Keratinocyte (primary cell): ENCODE measurements around the gene RAB29.

Experiments
- EZH2 ChIP-seq: IDR thresholded peaks from one replicate; pipeline ENCODE4 v1.6.1; 2012; ENCODE audit warnings: inconsistent platforms, mild to moderate bottlenecking, low read length, moderate library complexity
- TF ChIP-seq, protein P1 (sequence below), 3 experiments: IDR thresholded peaks in 1 of 3; conservative IDR thresholded peaks in 1 of 3; optimal IDR thresholded peaks in 1 of 3; 2 replicates in 2 of 3; 3 replicates in 1 of 3; pipeline versions ENCODE3 to v1.5.1; 2011; ENCODE audit warnings: low read length in 3 of 3, mild to moderate bottlenecking in 3 of 3, moderate library complexity in 2 of 3, control low read depth in 1 of 3, inconsistent platforms in 1 of 3; ENCODE audit not compliant: insufficient read depth in 2 of 3; ENCODE audit errors: extremely low read depth in 1 of 3

DNA sequence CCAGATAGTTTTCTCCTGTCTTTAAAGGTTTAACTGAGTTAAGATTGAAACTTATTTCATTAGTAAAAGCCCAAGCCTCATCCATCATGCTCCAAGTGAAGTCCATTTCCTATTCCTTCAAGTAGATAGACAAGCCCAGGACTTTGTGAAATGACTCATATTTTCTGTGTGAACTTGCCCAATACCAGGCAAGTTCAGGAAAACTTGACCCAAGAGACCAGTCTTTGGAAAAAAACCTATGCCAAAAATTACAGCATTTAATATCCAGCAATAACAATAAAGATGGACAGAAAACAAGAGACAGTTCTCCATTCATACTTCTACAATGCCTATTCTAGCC is 405 bp upstream of the RAB29 start:
- TF ChIP-seq, protein P1, sequence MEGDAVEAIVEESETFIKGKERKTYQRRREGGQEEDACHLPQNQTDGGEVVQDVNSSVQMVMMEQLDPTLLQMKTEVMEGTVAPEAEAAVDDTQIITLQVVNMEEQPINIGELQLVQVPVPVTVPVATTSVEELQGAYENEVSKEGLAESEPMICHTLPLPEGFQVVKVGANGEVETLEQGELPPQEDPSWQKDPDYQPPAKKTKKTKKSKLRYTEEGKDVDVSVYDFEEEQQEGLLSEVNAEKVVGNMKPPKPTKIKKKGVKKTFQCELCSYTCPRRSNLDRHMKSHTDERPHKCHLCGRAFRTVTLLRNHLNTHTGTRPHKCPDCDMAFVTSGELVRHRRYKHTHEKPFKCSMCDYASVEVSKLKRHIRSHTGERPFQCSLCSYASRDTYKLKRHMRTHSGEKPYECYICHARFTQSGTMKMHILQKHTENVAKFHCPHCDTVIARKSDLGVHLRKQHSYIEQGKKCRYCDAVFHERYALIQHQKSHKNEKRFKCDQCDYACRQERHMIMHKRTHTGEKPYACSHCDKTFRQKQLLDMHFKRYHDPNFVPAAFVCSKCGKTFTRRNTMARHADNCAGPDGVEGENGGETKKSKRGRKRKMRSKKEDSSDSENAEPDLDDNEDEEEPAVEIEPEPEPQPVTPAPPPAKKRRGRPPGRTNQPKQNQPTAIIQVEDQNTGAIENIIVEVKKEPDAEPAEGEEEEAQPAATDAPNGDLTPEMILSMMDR (optimal IDR thresholded peaks at IDR 0.05 in 1 of 3, IDR thresholded peaks at IDR 0.05 in 1 of 3, conservative IDR thresholded peaks at IDR 0.05 in 1 of 3; ENCODE audit: extremely low read depth in 1 of 3, insufficient read depth in 2 of 3, low read length in 3 of 3) = no peak
- no peak for TF ChIP-seq EZH2
